ENCODE measurements around the gene TSPEAR.

DNA sequence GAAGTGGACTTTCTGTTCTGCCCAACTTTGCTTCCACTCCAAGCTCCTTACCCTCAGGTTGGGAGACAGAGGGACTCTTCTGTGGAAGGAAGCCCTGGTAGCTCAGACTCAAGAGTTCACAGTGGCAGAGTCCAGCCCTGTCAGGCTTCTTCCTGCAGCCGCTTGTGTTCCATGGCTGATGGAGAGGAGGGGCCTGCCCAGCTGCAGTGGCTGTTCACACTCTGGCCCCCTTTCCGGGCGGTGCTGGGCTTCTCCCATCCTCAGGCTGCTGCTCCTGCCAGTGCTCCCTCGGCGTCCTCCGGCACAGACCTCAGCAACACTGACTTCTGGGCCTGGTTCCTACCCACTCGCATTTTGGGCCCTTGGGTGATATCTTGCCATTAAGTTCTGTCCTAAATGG, 175.4 kb downstream of the TSPEAR start:
- TF ChIP-seq, protein P1, sequence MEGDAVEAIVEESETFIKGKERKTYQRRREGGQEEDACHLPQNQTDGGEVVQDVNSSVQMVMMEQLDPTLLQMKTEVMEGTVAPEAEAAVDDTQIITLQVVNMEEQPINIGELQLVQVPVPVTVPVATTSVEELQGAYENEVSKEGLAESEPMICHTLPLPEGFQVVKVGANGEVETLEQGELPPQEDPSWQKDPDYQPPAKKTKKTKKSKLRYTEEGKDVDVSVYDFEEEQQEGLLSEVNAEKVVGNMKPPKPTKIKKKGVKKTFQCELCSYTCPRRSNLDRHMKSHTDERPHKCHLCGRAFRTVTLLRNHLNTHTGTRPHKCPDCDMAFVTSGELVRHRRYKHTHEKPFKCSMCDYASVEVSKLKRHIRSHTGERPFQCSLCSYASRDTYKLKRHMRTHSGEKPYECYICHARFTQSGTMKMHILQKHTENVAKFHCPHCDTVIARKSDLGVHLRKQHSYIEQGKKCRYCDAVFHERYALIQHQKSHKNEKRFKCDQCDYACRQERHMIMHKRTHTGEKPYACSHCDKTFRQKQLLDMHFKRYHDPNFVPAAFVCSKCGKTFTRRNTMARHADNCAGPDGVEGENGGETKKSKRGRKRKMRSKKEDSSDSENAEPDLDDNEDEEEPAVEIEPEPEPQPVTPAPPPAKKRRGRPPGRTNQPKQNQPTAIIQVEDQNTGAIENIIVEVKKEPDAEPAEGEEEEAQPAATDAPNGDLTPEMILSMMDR (IDR thresholded peaks at IDR 0.05; ENCODE audit: low read length) = no peak
- TF ChIP-seq EZH2 (IDR thresholded peaks at IDR 0.05; ENCODE audit: borderline replicate concordance, low read length) = no peak
